GM08714 (cell line): ENCODE measurements around the gene SLC35A2.
A peak's percentile ranks its signal among the peaks of the same experiment; 100 is the strongest.

Experiments
- H3K4me3 ChIP-seq: fragments of 200-500 bp; sonication (Bioruptor generic); 2 replicates; pipeline ENCODE4 v1.5.1; 2014; ENCODE audit warnings: mild to moderate bottlenecking, low read length, inconsistent platforms
- ZNF274 ChIP-seq: IDR thresholded peaks from 2 replicates; pipeline ENCODE4 v1.6.1; 2012; ENCODE audit warnings: mild to moderate bottlenecking, low read depth, low read length

SLC35A2 gene

DNA sequence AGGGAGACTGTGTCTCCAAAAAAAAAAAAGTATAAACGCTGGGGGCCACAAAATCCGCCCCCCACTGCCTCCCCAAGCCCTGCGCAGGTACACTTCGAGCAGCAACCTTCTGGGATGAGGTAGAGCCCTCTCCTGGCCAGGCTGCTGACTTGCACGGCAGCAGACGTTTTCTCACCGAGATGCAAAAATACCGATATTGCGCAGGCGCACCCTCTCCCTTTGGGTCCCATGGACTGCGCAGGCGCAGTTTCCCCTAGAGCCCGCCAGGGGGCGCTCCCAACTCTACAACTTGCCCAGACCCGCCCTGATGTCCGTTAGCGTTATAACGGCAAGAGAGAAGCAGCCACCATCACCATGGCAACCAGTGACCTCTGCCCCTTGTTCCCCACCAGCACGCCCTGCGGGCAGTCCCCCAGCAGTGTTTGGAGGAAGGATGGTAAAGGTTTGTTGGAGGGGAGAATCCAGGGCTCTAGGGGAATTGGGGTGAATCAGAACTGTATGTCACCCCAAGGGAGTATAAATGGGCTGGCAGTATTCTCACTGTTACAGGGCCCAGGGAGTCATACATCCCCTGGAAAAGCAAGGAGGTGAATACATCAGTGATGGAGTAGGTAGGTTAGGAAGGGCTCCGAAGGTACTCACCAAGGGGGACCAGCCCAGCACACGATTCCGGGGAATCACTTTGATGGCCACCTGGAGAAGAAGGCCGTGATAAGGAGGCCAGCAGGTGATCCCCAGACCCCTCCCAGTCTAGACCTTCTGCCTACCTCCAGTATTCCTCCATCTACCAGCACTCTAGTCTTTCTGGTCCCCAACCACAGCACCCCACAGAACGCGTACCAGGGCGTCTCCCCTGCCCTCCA is 5.9 kb upstream of the SLC35A2 start:
- peak overlapping the region; percentile 84 for H3K4me3 ChIP-seq
- no peak for TF ChIP-seq ZNF274

DNA sequence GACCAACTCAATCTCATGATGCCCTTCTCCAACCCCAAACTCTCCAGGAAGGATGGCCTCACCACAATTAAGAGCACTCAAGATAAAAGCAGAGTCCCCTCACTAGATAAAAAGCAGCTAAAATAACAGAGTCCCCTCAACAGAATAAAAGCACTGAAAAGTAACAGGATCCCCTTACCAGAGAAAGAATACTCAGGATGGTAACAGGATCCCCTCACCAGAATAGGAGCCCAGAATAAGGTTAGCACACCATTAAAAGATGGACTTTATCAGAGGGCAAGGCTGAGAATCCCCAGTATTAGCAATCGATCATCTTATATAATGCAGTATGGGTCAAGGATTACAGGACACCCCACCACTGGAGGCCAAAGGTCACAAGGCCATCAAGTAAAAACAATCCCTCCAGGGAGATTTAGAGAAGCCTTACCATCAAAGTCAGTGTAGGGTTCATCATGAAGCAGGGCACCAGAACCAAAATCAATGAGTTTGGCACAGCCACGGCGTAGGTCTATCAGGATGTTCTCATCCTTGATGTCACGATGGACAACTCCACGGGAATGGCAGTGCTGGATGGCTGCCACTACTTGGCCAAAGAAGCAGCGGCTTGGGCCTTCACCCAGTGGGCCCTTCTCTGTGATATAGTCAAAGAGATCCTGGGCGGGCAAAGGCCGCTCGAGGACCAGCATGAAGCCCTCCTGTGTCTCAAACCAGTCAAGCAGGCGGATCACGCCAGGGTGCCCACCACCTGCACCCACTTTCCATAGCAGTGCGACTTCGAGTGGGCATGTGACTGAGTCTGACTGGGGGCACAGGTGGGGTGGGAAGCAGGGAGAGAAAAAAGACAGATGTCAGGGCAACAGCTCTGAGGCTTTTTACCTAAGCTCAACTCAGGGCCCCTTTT is 3.4 kb upstream of the SLC35A2 start:
- H3K4me3 ChIP-seq = no peak overlapping the region
- no peak for TF ChIP-seq ZNF274

DNA sequence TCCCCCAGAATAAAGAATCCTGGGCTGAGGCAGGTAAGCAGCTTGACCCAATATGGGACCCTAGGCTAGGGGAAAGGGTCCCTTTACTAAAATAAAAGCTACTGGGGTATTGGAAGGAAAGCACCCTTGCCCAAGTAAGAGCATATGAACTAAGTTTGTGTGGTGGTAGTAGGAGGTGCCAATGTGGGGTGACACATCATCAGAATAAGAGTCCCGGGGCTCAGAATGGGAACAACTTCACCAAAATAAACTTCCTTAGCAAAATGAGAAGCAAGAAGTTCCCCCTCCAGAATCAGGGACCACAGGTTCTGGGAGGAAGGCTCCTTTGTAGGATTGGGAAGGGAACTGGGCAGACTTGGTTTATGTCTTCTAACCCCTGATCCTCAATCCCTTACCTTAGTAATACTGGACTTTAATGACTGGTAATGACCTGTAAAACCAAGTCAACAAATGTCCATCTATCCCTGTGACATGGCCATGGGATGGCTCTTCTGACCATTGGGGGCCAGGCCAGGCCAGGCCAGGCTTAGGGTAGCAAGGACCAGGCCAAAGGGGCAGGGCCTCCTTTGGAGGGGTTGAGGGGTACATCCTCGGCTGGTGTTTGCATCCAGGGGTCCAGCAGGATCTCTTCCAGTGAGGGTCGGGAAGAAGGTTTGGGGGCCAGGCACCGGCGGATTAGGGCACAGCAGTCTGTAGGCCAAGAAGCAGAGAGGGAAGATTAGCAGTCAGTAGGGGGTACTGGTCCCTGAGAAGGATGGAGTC is 2.3 kb upstream of the SLC35A2 start:
- H3K4me3 ChIP-seq = no peak overlapping the region
- TF ChIP-seq ZNF274 = no peak

DNA sequence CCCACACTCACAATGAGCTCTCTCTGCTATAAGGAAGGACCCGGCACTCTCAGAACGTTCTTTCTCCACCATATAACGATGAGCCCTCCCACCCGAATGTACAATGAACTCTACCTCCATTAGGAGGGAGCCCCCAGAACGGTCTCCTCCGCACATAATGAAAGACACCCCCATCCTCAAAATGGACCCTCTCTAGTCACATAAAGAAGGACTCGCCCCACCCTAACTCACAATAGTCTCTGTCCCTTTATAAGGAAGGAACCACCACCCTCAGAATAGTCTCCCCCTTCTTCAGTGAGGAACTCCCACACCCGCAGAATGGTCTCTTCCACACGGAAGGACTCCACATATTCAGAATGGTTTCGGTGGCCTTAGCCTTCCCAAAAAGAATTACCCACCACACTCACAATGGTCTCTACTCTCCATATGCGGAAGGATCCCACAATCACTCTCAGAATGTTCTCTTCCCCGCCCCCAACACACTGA is 477 bp downstream of the SLC35A2 start:
- TF ChIP-seq ZNF274 = no peak
- peak overlapping the region; percentile 96 for H3K4me3 ChIP-seq

DNA sequence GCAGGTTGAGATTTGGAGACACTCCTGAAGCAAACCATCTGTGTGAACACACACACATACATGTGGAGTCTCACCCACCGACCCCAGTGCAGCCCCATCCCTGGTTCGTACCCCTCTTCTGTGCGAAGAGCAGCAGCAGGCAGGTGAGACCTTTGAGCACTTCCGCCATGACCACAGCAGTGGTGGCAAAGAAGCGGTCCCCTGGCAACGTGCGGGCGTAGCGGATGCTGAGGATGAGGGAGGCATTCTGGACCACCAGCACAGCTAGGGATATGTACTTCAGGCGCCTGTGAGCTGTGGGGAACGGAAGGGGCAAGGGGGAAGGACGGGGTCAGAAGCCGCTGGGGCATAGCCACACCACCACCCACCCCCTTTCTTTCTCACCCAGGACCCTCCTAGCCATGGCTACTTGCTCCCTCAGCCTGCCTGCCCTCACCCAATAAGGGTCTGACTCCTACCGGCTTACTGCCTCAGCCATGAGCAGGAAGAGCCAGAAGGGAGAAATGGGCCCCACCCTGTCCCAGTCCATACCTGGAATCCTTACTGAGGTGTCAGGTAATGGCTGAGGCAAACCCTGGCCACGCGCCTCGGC is 1.6 kb downstream of the SLC35A2 start:
- no peak for TF ChIP-seq ZNF274
- no peak overlapping the region for H3K4me3 ChIP-seq

DNA sequence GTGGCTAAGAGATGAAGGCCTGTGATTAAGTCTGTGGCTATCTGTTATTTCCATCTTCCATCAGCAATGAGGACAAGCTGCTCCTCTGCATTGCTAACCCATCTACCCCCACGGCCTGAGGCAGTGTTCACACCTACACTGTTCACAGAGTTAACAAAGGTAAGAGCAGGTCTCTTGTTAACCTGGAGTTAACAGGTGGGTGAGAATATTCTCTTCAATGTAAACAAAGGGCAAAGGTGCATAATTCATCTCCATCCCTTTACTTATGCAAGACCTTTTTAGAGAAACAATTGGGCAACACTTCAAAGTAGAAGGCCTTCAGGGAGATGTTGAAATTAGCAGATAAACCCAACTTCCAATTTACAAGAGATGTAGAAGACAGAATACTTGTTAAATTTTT is 2.8 kb downstream of the SLC35A2 start:
- H3K4me3 ChIP-seq = no peak overlapping the region
- no peak for TF ChIP-seq ZNF274

DNA sequence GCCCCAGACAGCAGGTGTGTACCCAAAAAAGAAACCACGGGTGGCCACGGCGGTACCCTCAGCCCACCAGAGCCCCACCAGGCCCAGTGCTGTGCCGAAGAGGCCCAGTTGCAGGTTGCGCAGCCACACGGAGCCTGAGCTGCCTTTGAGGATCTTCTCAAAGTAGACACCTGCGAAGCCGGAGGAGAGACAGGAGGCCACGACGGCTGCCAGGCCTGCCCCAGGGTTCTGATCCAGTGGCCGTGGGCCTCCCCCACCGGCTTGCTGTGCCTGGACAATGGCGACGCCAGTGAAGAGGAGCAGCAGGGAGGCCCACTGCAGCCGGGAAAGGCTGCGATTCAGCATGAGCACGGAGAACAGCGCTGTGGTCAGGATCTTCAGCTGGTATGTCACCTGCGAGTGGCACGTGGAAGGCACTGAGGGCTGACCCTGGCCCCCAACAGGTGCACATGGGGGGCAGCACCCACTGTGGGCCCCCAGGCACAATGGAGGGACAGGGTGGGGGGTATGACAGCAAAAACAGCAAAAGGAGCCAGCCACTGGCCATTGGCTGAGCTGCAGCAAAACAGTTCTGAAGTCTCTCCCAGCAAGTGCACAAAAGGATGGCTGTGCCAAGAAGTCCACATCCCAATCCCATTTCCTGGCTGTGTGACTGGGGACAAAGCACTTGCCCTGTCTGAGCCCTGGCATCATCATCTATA is 6.2 kb downstream of the SLC35A2 start:
- H3K4me3 ChIP-seq = no peak overlapping the region
- TF ChIP-seq ZNF274 = no peak

DNA sequence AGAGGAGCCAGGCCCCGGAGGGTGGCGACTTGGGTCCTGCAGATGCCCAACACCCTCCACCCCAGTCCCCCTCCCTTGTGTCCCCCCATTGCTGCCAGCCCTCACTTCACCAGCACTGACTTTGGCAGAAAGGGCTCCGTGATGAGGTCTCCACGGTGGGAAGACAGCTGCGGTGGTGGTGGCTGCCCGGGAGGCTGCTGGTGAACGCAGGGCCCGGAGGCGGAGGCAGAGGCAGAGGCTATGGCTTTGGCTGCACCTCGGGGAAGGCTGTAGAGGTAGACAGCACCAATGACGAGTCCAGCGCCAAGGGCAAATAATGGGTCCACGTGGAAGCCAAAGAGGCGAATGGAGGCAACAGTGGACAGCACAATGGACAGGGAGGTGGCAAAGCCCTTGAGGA is 6.8 kb downstream of the SLC35A2 start:
- no peak overlapping the region for H3K4me3 ChIP-seq
- no peak for TF ChIP-seq ZNF274

DNA sequence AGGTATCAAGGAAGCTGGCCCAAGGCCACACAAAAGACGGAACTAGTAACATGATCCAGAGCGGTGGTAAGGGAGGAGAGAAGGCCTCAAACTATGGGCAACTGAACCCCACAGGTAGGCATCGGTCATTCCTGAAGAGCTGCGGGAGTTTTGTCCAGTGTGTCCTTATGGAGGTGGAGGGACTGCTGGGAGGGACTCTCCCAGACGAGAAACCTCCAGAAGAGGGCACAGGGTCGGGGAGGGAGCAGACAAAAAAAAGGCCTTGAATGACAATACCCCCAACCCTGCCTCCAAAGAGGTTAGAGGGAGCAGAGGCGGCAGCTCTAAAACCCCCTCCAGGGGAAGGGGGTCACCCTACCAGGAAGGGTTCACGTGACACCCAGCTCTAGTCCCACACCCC is 7.3 kb downstream of the SLC35A2 start:
- H3K4me3 ChIP-seq = no peak overlapping the region
- no peak for TF ChIP-seq ZNF274

DNA sequence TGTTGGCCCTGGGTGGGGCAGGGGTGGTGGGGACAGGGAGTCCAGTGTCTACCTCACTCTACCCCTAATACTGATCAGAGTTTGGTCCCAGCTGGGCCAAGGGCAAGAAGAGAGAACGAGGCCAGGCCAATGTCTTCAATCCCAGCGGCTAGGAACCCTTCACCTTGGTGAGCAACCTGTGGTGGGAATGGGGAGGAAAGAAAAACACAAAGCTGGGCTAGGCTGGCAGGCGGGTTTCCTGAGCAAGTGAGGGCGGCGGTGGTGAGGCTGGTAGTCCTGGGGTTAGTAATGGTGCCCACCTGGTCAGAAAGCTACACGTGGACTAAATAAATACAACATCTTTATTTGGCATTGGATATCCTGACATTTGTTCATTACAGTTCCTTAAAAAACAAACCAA is 8.2 kb downstream of the SLC35A2 start:
- TF ChIP-seq ZNF274 = no peak
- H3K4me3 ChIP-seq = no peak overlapping the region

DNA sequence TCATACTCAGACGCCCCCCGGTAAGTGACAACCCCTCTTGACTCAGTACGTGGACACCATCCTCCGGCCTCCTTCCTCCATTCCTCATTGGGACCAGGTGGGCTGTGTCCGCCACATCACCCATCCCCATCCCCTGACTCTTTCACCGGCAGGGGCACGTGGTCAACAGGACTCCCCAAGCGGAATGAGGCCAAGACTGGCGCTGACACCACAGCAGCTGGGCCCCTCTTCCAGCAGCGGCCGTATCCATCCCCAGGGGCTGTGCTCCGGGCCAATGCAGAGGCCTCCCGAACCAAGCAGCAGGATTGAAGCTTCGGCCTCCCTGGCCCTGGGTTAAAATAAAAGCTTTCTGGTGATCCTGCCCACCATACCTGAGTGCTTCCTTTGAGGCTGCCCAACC is 8.7 kb downstream of the SLC35A2 start:
- H3K4me3 ChIP-seq = no peak overlapping the region
- TF ChIP-seq ZNF274 = no peak

DNA sequence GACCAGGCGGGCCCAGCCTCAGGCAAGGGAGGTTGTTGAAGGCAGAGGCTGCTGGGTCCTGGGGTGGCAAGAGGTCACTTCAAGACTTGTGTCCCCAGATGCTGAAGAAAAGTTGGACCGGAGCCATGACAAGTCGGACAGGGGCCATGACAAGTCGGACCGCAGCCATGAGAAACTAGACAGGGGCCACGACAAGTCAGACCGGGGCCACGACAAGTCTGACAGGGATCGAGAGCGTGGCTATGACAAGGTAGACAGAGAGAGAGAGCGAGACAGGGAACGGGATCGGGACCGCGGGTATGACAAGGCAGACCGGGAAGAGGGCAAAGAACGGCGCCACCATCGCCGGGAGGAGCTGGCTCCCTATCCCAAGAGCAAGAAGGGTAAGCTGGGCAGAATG is 9.3 kb downstream of the SLC35A2 start:
- no peak for TF ChIP-seq ZNF274

DNA sequence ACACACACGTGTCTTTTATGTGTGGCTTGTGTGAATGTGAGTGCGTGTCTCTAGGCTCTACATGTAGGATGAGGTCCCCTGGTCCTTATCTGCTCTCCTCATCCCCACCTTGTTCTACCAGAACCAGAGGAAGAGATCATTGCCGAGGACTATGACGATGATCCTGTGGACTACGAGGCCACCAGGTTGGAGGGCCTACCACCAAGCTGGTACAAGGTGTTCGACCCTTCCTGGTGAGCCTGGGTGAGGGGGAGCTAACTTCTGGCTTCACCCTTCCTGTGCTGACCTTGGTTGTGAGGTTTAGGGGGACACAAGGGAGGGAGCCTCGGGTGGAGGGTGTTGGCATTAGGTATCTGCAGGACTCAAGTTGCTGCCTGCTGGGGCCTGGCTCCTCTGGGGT is 10.4 kb downstream of the SLC35A2 start:
- no peak for TF ChIP-seq ZNF274
- H3K4me3 ChIP-seq = no peak overlapping the region

More for the DNA sequence above, 9.3 kb downstream of the SLC35A2 start:
- no peak overlapping the region for H3K4me3 ChIP-seq
